Stimulated activated CD4-positive, alpha-beta T cell treated with anti-CD3 and anti-CD28 coated beads, Interleukin-1b, Interleukin-23, amount 100 ng/mL, for 1 hour (primary cell): ENCODE data around the gene ZFHX2.
"Not testable (repeated sequence)": the region's sequence is repeated elsewhere in the genome, so short reads cannot be mapped to it uniquely, and the experiment has no call there.

Experiments used
- DNase-seq, 2 donors: peaks; one replicate each; pipeline ENCODE4 v3.0.0-alpha.2; 2020; ENCODE audit warnings: low read depth in 2 of 2

ZFHX2 gene

DNA sequence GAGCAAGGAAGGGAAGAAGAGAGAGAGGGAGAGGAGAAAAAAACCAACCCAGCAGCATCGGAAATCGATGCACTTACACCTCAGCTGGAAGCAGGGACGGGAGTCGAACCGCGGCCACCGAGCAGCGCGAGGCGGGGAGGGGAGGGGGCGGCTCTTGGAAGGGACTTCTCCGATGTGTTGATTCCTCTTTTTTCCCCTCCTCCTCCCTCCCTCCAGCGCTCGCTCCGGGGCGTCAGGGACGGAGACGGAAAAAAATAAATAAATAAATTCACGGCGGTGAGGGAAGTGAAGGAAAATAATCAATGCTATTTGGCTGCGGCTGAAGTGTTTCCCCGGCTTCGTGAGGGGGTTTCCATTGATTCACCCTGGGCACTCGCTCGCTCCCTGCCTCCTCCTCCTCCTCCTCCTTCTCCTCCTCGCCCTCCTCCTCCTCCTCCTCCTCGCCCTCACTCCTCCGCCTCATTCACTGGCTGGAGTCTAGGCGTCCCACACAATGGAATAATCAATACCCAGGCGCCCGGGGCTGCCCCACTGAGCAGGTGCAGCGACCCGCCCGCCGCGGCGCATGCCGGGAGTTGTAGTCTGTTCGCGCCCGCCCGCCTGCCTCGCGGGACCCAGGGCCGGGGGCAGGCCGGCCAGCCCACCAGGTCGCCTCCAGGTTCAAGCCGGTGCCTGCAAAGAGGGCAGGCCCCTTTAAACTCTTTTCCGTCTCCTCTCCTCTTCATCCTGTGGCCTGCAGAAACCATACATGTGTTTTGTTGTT is at the start of gene ZFHX2:
Gene ZFHX2 (minus strand): TSS at position 500 of the 763 bp plus-strand sequence. CDS start 16,440 bp downstream, outside the sequence.
- DNase-seq: peak; percentile 32 to 60

DNA sequence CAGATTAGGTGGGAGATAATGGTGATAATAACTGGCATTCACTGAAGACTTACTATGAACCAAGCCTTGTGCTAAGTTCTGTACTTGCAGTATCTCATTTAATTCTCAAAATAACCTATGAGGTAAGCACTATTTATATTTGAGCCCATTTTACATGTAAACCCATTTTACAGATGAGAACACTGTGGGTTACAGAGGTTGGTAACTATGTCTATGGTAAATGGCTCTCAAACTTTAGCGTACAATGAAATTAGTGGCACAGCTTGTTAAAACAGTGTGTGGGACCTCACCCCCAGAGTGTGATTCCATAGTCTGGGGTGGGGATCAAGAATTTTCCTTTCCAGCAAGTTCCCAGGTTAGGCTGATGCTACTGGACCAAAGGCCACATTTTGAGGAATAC is 49.2 kb upstream of the ZFHX2 start:
- no peak for DNase-seq

DNA sequence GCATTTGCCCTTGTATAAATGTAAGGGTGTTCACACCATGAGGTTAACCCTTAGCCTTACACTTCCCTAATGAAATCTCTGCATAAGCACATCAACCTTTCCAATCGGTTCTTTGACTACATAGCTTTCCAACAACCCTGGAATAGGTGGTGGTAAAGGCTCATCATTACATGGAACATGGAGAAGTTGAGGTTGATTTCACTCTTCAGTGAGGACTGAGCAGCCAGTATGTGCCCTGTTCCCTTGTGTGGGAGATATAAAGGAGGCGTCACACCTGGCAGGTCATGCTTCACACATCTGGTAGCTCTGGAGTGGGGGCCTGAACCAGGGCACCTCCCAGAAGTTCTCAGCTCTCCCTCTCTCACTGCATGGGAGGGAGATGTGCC is 48.8 kb upstream of the ZFHX2 start:
- DNase-seq: no peak

- DNase-seq: not testable (repeated sequence)
These were observed 42.6 kb upstream of the ZFHX2 start for GRCh38 chr14:23594191-23594590.

- no peak for DNase-seq
These were observed 38.6 kb upstream of the ZFHX2 start for GRCh38 chr14:23590198-23590597.

- DNase-seq: no peak
These were observed 38.0 kb upstream of the ZFHX2 start for GRCh38 chr14:23589606-23590005.

DNA sequence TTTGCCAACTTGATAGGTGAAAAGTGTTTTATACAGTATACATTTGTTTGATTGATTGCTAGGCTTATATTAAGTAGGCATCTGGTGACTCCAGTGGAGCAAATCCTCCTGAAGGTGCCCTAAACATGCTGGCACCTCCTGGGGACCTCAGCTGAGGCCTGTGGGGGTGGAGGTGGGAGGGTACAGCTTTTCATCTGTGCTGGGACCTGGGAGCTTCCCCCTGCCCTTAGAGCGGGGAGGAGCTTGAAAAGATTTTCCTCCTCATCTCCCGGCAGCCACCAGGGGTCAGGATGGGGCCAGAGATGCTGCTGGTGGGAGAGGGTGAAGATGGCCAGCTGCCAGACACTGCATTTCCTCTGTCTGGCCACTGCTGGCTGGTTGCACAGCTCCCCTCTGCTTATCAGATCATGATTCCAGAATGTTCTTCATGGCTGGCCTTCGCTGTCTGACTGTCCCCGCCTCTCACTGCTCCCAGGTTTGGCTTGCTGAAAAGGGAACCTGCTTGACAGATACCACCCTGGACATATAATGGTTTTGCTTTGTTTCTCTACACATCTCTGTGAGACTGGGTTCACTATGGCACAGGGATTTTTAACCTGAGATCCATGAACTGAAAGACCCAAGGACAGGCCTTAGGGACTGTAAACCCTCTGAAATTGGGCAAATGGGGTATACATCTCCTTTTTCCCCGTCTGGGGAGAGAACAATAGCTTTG is 37.5 kb upstream of the ZFHX2 start:
- DNase-seq: peak; percentile 56 to 57

DNA sequence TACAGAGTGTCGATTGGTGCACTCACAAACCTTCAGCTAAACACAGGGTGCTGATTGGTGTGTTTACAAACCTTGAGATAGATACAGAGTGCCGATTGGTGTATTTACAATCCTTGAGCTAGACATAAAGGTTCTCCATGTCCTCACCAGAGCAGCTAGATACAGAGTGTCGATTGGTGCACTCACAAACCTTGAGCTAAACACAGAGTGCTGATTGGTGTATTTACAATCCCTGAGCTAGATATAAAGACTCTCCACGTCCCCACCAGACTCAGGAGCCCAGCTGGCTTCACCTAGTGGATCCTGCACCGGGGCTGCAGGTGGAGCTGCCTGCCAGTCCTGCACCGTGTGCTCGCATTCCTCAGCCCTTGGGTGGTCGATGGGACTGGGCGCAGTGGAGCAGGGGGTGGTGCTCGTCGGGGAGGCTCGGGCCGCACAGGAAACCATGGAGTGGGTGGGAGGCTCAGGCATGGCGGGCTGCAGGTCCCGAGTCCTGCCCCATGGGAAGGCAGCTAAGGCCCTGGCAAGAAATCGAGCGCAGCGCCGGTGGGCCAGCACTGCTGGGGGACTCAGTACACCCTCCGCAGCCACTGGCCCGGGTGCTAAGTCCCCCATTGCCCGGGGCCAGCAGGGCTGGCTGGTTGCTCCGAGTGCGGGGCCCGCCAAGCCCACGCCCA is 33.1 kb upstream of the ZFHX2 start:
- DNase-seq: not testable (repeated sequence)

GRCh38 chr14:23583761-23584526 is 32.4 kb upstream of the ZFHX2 start:
- not testable (repeated sequence) for DNase-seq

DNA sequence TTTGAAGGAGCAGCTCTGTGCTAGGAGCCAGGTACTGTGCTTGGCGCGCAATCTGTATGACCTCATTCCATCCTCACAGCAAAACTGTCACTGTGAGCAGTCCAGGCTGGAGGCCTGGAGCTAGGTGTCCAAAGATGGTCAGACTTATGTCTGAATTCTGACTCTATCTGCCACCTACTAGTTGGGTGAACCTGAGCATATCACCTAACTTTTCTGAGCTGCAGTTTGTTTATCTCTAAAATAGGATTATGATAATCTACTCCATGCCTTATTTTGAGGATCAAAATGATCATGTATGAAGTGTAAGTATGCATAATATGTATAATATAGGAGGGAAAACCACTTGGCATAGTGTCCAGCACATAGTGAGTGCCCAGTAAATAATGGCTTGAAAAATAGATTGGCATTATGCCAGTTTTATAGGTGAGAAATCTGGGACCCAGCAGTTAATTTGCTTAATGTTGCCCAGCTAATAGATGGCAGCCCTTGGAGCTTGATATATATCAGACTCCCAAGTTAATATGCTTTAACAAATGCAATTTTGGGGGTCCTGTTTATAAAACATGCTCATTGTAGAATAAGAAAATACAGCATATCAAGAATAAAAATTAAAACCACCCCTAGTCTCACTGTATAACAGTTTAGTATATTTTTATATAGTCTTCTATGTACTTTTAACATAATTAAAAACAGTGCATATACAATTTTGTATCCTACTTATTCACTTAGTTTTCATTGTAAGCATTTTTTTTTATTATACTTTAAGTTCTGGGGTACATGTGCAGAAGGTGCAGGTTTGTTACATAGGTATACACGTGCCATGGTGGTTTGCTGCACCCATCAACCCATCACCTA is 31.6 kb upstream of the ZFHX2 start:
- no peak for DNase-seq

GRCh38 chr14:23580948-23581281 is 29.4 kb upstream of the ZFHX2 start:
- no peak for DNase-seq

DNA sequence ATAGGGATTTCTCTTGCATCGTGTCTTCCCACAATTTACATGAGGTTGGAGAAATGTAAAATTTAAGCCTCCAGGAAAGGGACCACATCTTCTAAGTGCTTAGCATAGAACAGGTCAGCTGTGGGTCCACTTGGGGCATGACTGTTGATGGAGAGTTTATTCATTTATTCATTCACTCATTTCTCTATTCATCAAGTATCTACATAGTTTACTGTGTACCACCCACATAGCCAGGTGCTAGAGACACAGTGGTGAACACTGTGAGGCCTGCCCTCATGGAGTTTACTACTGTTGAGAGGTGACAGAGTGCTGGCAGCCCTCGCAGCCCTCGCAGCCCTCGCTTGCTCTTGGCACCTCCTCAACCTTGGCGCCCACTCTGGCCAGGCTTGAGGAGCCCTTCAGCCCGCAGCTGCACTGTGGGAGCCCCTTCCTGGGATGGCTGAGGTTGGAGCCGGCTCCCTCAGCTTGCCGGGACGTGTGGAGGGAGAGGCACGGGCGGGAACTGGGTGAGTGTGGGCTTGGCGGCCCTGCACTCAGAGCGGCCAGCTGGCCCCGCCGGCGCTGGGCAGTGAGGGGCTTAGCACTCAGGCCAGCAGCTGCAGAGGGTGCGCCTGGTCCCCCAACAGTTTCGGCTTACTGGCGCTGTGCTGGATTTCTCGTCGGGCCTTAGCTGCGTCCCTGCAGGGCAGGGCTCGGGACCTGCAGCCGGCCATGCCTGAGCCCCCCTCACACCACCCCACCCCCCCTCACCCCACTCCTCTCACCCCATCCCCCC is 28.8 kb upstream of the ZFHX2 start:
- DNase-seq: no peak

DNA sequence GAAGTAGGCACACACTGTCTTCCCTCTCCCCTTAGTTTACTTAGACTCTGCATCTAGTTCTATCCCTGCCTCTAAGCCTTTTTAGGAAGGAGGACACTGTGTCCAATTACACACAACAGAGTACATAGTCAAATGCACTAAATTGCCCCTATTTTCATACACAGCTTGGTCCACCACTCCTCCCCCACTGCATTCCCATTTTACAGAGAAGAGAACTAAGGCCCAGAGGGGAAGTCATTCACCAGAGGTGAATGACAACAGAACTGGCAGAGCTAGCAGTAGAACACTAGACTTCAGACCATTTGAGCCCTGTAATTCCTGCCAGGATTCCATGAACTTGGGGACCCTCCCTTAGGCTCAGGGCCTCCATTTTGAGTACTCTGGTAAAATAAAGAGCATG is 28.2 kb upstream of the ZFHX2 start:
- no peak for DNase-seq

- no peak for DNase-seq
These were observed 27.7 kb upstream of the ZFHX2 start for GRCh38 chr14:23579311-23579630.

- no peak for DNase-seq
These were observed 27.2 kb upstream of the ZFHX2 start, which contains the start of gene JPH4 for GRCh38 chr14:23578560-23579310. TSS of gene JPH4 (minus strand) at chr14:23578790. CDS start at chr14:23577453, 1,337 bp downstream.

GRCh38 chr14:23577710-23578392 is 26.3 kb upstream of the ZFHX2 start:
- DNase-seq: no peak

GRCh38 chr14:23577004-23577681 is 25.6 kb upstream of the ZFHX2 start:
- no peak for DNase-seq

GRCh38 chr14:23573384-23574015 is 21.9 kb upstream of the ZFHX2 start:
- no peak for DNase-seq
